GM12865 (cell line): ENCODE results near the gene NAPA.

Experiments used
- DNase-seq: peaks from one replicate; pipeline ENCODE4 v3.0.0; 2010; ENCODE audit warnings: low read depth
- H3K4me3 ChIP-seq: 2 replicates; pipeline ENCODE4 v1.5.1; 2011; ENCODE audit warnings: mild to moderate bottlenecking, low read depth, low read length, control low read depth
- TF ChIP-seq, protein P1 (sequence below): IDR thresholded peaks from 2 replicates; pipeline ENCODE4 v1.5.1; 2011; ENCODE audit warnings: low read length, control low read depth, low read depth, inconsistent platforms; ENCODE audit not compliant: insufficient read depth; ENCODE audit errors: missing control alignments

Gene NAPA

GRCh38 chr19:47547199-47547598, 32.3 kb upstream of the NAPA start:
- H3K4me3 ChIP-seq, result no peak overlapping the region
- no peak for DNase-seq
- TF ChIP-seq, protein P1, sequence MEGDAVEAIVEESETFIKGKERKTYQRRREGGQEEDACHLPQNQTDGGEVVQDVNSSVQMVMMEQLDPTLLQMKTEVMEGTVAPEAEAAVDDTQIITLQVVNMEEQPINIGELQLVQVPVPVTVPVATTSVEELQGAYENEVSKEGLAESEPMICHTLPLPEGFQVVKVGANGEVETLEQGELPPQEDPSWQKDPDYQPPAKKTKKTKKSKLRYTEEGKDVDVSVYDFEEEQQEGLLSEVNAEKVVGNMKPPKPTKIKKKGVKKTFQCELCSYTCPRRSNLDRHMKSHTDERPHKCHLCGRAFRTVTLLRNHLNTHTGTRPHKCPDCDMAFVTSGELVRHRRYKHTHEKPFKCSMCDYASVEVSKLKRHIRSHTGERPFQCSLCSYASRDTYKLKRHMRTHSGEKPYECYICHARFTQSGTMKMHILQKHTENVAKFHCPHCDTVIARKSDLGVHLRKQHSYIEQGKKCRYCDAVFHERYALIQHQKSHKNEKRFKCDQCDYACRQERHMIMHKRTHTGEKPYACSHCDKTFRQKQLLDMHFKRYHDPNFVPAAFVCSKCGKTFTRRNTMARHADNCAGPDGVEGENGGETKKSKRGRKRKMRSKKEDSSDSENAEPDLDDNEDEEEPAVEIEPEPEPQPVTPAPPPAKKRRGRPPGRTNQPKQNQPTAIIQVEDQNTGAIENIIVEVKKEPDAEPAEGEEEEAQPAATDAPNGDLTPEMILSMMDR, result no peak

DNA sequence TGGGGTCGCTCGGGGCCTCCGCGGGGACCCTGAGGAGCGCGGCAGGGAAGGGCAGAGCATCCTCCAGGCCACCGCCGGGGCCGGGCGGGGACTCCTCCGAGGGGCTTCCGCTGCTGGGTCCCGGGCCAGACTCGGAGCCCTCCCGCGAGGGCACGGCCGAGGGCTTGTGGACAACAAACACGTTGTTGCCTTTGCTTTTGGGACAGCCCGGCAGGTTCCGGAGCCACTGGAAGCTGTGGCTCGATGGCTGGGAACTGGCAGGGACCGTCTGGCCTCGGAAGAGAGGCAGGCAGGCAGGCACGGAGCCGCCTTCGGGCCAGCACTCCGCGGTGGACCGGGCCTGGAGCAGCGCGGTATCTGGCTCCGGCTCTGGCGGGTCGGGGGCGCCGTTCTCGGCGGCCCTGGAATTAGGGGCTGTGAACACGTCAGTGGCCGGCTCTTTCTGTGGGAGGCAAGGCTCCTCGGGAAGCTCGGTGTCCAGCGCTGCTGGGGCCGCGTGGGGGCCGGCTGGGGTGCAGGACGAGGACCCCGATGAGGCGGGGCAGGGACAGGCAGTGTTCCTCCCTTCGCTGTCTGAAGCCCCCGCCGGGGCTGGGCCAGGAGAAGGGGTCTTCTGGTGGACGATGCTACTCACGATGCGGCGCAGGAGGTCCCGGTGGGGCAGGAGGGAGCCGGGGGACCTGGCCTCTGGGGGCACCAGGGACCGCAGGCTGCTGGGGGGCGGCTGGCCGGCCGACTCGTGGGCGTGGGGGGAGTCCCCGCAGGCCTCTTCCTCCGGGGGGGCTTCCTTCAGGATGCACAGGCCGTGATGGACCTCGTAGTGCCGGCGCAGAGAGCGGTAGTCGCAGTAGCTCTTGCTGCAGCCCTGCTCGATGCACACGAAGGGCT, 30.4 kb upstream of the NAPA start:
- H3K4me3 ChIP-seq, result no peak overlapping the region
- no peak for DNase-seq
- TF ChIP-seq, protein P1, result no peak

- TF ChIP-seq, protein P1, result no peak
- no peak for DNase-seq
- no peak overlapping the region for H3K4me3 ChIP-seq
Observed at GRCh38 chr19:47544476-47544875, 29.6 kb upstream of the NAPA start.

DNA sequence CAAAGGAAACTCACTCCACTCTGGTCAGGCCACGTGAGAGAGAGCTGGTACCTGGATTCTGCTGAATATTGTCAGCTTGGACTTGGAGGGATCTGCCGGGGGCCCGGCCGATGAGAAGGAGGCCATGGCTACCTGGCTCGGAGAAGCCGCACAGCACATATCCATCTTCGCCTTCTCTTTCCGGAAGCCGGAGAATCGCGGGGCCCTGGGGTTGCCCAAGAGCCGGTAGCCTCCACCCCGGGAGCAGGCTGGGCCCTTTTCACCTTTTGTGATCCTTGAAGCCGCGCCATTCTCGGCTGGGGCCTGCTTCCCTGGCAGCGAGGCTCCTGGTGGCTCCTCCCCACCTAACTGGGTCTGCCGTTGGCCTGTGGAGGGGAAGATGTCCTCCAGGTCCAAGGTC, 29.2 kb upstream of the NAPA start:
- H3K4me3 ChIP-seq, result no peak overlapping the region
- no peak for DNase-seq
- TF ChIP-seq, protein P1, result no peak

GRCh38 chr19:47542030-47542475, 27.2 kb upstream of the NAPA start:
- no peak overlapping the region for H3K4me3 ChIP-seq
- DNase-seq, result no peak
- TF ChIP-seq, protein P1, result no peak

DNA sequence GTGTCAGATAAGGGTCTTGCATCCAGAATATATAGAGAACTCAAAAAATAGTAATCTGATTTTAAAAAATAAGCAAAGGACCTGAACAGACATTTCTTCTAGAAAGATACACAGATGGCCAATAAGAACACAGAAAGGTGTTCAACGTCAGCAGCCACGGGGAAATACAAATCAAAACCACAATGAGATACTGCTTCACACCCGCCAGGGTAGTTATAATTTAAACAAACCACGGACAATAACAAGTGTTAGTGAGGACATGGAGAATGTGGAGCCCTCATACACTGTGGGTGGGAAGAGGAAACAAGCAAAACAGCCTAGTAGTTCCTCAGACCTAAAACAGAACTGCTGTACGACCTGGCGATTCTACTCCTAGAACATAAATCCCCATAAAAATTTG, 26.7 kb upstream of the NAPA start:
- TF ChIP-seq, protein P1, result no peak
- H3K4me3 ChIP-seq, result no peak overlapping the region
- DNase-seq, result no peak
